H9 (cell line): ENCODE measurements around the gene SLC14A1. TPM values are rescaled to one million over a fixed set of nuclear protein-coding genes. Genes with fewer than 3 reads are reported as not detected.

Experiments
- DNase-seq: peaks from one replicate; pipeline ENCODE4 v3.0.0-alpha.2; 2017
- H2AFZ ChIP-seq: one replicate; pipeline ENCODE4 v1.6.1; 2013; ENCODE audit warnings: mild to moderate bottlenecking, low read length, control low read depth, moderate library complexity
- H2AK5ac ChIP-seq: 2 replicates; pipeline ENCODE4 v1.6.1; 2013; ENCODE audit warnings: low read length, control low read depth, mixed read lengths; ENCODE audit not compliant: insufficient read length
- H2BK120ac ChIP-seq: one replicate; pipeline ENCODE4 v1.6.1; 2013; ENCODE audit warnings: low read depth, mild to moderate bottlenecking, low read length, control low read depth, inconsistent platforms; ENCODE audit not compliant: poor library complexity, severe bottlenecking
- H2BK12ac ChIP-seq: 2 replicates; pipeline ENCODE4 v1.6.1; 2013; ENCODE audit warnings: low read length, control low read depth, mixed read lengths, low read depth; ENCODE audit not compliant: insufficient read length
- H2BK15ac ChIP-seq: 2 replicates; pipeline ENCODE4 v1.6.1; 2013; ENCODE audit warnings: low read depth, low read length, control low read depth
- H2BK20ac ChIP-seq: one replicate; pipeline ENCODE4 v1.6.1; 2013; ENCODE audit warnings: low read depth, mild to moderate bottlenecking, low read length, control low read depth, inconsistent platforms; ENCODE audit not compliant: poor library complexity, severe bottlenecking
- H2BK5ac ChIP-seq: 2 replicates; pipeline ENCODE4 v1.6.1; 2013; ENCODE audit warnings: low read length, control low read depth, mixed read lengths; ENCODE audit not compliant: insufficient read length
- H3K14ac ChIP-seq: 2 replicates; pipeline ENCODE4 v1.6.1; 2013; ENCODE audit warnings: low read length, control low read depth; ENCODE audit not compliant: insufficient read depth
- H3K18ac ChIP-seq: 2 replicates; pipeline ENCODE4 v1.6.1; 2013; ENCODE audit warnings: low read depth, mild to moderate bottlenecking, mixed read lengths, low read length, control low read depth; ENCODE audit not compliant: insufficient read length
- H3K23ac ChIP-seq: 2 replicates; pipeline ENCODE4 v1.6.1; 2013; ENCODE audit warnings: low read length, control low read depth, mixed read lengths, low read depth; ENCODE audit not compliant: insufficient read length
- H3K23me2 ChIP-seq: 2 replicates; pipeline ENCODE4 v1.6.1; 2013; ENCODE audit warnings: low read depth, mild to moderate bottlenecking, mixed read lengths, low read length, control low read depth; ENCODE audit not compliant: insufficient read length, poor library complexity, severe bottlenecking
- H3K27ac ChIP-seq: 2 replicates; pipeline ENCODE4 v1.5.1; 2013; ENCODE audit warnings: low read length, control low read depth, mixed read lengths, low read depth; ENCODE audit not compliant: insufficient read length
- H3K27me3 ChIP-seq: 2 replicates; pipeline ENCODE4 v1.6.1; 2013; ENCODE audit warnings: low read length, control low read depth, inconsistent platforms; ENCODE audit not compliant: insufficient read depth
- H3K4ac ChIP-seq: 2 replicates; pipeline ENCODE4 v1.6.1; 2013; ENCODE audit warnings: low read depth, mild to moderate bottlenecking, control low read depth, inconsistent platforms, low read length, moderate library complexity
- H3K4me1 ChIP-seq: 2 replicates; pipeline ENCODE4 v1.6.1; 2013; ENCODE audit warnings: low read length, control low read depth, inconsistent platforms; ENCODE audit not compliant: insufficient read depth
- H3K4me2 ChIP-seq: 2 replicates; pipeline ENCODE4 v1.6.1; 2013; ENCODE audit warnings: low read length, control low read depth, mixed read lengths; ENCODE audit not compliant: insufficient read length, insufficient read depth
- H3K56ac ChIP-seq: 2 replicates; pipeline ENCODE4 v1.6.1; 2013; ENCODE audit warnings: low read depth, mild to moderate bottlenecking, mixed read lengths, low read length, control low read depth; ENCODE audit not compliant: insufficient read length
- H3K79me1 ChIP-seq: 2 replicates; pipeline ENCODE4 v1.6.1; 2013; ENCODE audit warnings: low read depth, mild to moderate bottlenecking, moderate library complexity, low read length, control low read depth, inconsistent platforms; ENCODE audit not compliant: insufficient read depth, poor library complexity, severe bottlenecking
- H3K79me2 ChIP-seq: 2 replicates; pipeline ENCODE4 v1.6.1; 2013; ENCODE audit warnings: low read length, control low read depth, inconsistent platforms; ENCODE audit not compliant: insufficient read depth
- H3K9ac ChIP-seq: 2 replicates; pipeline ENCODE4 v1.6.1; 2013; ENCODE audit warnings: low read length, control low read depth, mixed read lengths; ENCODE audit not compliant: insufficient read length; ENCODE audit errors: extremely low read depth
- H3K9me3 ChIP-seq: one replicate; pipeline ENCODE4 v1.6.1; 2013; ENCODE audit warnings: low read depth, low read length, inconsistent platforms; ENCODE audit not compliant: control insufficient read depth
- H3T11ph ChIP-seq: one replicate; pipeline ENCODE4 v1.6.1; 2013; ENCODE audit warnings: mild to moderate bottlenecking, low read length, control low read depth, inconsistent platforms
- H4K20me1 ChIP-seq: one replicate; pipeline ENCODE4 v1.6.1; 2013; ENCODE audit not compliant: control insufficient read depth, insufficient read length, insufficient read depth
- H4K5ac ChIP-seq: 2 replicates; pipeline ENCODE4 v1.6.1; 2013; ENCODE audit warnings: low read depth, mild to moderate bottlenecking, mixed read lengths, low read length, control low read depth; ENCODE audit not compliant: insufficient read length
- H4K8ac ChIP-seq: replicated peaks from 2 replicates; pipeline ENCODE4 v1.6.1; 2013; ENCODE audit warnings: low read length, control low read depth, mixed read lengths, low read depth; ENCODE audit not compliant: insufficient read length
- H4K91ac ChIP-seq: 2 replicates; pipeline ENCODE4 v1.6.1; 2013; ENCODE audit warnings: low read depth, mild to moderate bottlenecking, moderate library complexity, mixed read lengths, low read length, control low read depth; ENCODE audit not compliant: insufficient read length
- H3K27ac Mint-ChIP-seq, 3 experiments: 2 replicates in 2 of 3; 3 replicates in 1 of 3; pipeline ENCODE4 v1.8.0; 2020 to 2021; ENCODE audit warnings: mixed read lengths in 3 of 3, mild to moderate bottlenecking in 1 of 3, moderate library complexity in 1 of 3
- H3K27me3 Mint-ChIP-seq: 2 replicates; pipeline ENCODE4 v1.8.0; 2021; ENCODE audit warnings: low read depth, mild to moderate bottlenecking, moderate library complexity, mixed read lengths
- H3K36me3 Mint-ChIP-seq, 3 experiments: 2 replicates in 2 of 3; 3 replicates in 1 of 3; pipeline ENCODE4 v1.8.0; 2020 to 2021; ENCODE audit warnings: low read depth in 3 of 3, mixed read lengths in 3 of 3; ENCODE audit not compliant: insufficient read depth in 1 of 3
- H3K4me1 Mint-ChIP-seq, 2 experiments: 2 replicates each; pipeline ENCODE4 v1.8.0; 2020; ENCODE audit warnings: mixed read lengths in 2 of 2
- H3K4me3 Mint-ChIP-seq, 2 experiments: 2 replicates in 1 of 2; 3 replicates in 1 of 2; pipeline ENCODE4 v1.8.0; 2020 to 2021; ENCODE audit warnings: mild to moderate bottlenecking in 2 of 2, mixed read lengths in 2 of 2, moderate library complexity in 1 of 2
- H3K9me3 Mint-ChIP-seq, 2 experiments: 2 replicates in 1 of 2; 3 replicates in 1 of 2; pipeline ENCODE4 v1.8.0; 2020; ENCODE audit warnings: mild to moderate bottlenecking in 2 of 2, mixed read lengths in 2 of 2, moderate library complexity in 1 of 2
- WGBS: extraction: QIAGEN DNeasy Blood & Tissue Kit; methylation state at CpG from one replicate; pipeline ENCODE4 v1.1.7; 2013; ENCODE audit warnings: missing lambda C conversion rate, low lambda C conversion rate, mixed read lengths; ENCODE audit not compliant: insufficient read length; ENCODE audit errors: extremely low coverage; 5-methylcytosine and 5-hydroxymethylcytosine counted together
- total RNA-seq: library from RNA; stranded (reverse); gene quantifications from 2 replicates; pipeline ENCODE4 v1.2.1, GENCODE V29; 2021
- TF ChIP-seq, protein P1 (sequence below): fragments of 200-600 bp; sonication (generic); conservative IDR thresholded peaks from 3 replicates; pipeline ENCODE4 v1.8.0; 2021; ENCODE audit warnings: antibody characterized with exemption, mild to moderate bottlenecking

Gene SLC14A1
- total RNA-seq, 1 experiment from 2014 or later, result not detected

DNA sequence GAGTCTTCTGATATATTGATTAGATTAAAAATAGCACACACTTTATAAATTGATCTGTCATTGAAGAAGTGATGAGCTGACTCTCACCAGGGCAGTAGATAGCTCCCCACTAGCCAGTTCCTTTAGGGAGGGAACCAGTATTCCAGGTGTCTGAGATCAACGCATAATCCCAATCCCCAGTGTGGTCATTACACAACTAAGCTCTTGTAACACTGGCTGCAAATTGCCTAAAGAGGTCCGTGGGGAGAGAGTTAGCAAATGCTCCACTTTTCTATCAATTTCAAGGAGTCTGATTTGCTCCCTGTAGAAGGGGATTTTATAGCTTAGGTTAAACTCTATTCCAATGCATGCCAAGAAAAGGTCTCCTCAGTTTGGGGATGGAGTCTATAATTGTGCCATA is 7.7 kb downstream of the SLC14A1 start:
- Histone ChIP-seq H3K4ac (no peak overlapping the region), H2BK15ac (no peak overlapping the region), H2AFZ (no peak overlapping the region), H2BK120ac (no peak overlapping the region), H2BK12ac (no peak overlapping the region), H3K4me2 (no peak overlapping the region), H3K23ac (no peak overlapping the region), H4K8ac (no peak overlapping the region), H3K4me1 (no peaks in the 10 kb centered on the region), H4K20me1 (no peaks in the 10 kb centered on the region), H3K14ac (no peak overlapping the region), H4K5ac (no peak overlapping the region), H3K56ac (no peak overlapping the region), H3K18ac (no peak overlapping the region), H3K79me2 (no peaks in the 10 kb centered on the region), H3K9ac (no peak overlapping the region), H3K27ac (no peak overlapping the region), H2AK5ac (no peak overlapping the region), H3T11ph (no peak overlapping the region), H2BK5ac (no peak overlapping the region), H3K79me1 (no peaks in the 10 kb centered on the region), H2BK20ac (no peak overlapping the region), H3K9me3 (no peaks in the 10 kb centered on the region), H4K91ac (no peak overlapping the region), H3K23me2 (no peaks in the 10 kb centered on the region), H3K27me3 (no peaks in the 10 kb centered on the region)
- H3K27me3 Mint-ChIP-seq, result no peaks in the 10 kb centered on the region
- TF ChIP-seq, protein P1, sequence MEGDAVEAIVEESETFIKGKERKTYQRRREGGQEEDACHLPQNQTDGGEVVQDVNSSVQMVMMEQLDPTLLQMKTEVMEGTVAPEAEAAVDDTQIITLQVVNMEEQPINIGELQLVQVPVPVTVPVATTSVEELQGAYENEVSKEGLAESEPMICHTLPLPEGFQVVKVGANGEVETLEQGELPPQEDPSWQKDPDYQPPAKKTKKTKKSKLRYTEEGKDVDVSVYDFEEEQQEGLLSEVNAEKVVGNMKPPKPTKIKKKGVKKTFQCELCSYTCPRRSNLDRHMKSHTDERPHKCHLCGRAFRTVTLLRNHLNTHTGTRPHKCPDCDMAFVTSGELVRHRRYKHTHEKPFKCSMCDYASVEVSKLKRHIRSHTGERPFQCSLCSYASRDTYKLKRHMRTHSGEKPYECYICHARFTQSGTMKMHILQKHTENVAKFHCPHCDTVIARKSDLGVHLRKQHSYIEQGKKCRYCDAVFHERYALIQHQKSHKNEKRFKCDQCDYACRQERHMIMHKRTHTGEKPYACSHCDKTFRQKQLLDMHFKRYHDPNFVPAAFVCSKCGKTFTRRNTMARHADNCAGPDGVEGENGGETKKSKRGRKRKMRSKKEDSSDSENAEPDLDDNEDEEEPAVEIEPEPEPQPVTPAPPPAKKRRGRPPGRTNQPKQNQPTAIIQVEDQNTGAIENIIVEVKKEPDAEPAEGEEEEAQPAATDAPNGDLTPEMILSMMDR, result no peak
- no peak for DNase-seq
- H3K36me3 Mint-ChIP-seq, result no peaks in the 10 kb centered on the region
- no CpG with 5 or more reads among the region's 2 CpGs for WGBS
- H3K9me3 Mint-ChIP-seq, result peaks cover 0 to 2% of the 10 kb centered on the region in 2 experiments; a peak in 1 of 5 replicates
- peaks cover 22 to 23% of the 10 kb centered on the region in 2 experiments for H3K4me1 Mint-ChIP-seq
- no peak overlapping the region for H3K27ac Mint-ChIP-seq
- no peak overlapping the region for H3K4me3 Mint-ChIP-seq
